T-helper 17 cell (primary cell): ENCODE results near the gene LDAF1. TPM values are rescaled to one million over a fixed set of nuclear protein-coding genes. Genes with fewer than 3 reads are reported as not detected.
"Not testable (repeated sequence)": the region's sequence is repeated elsewhere in the genome, so short reads cannot be mapped to it uniquely, and the experiment has no call there.

Experiments
- ATAC-seq: fragments of 150-1000 bp; cut with Tn5 transposase; 2 replicates; pipeline ENCODE4 v1.10.0; 2021; ENCODE audit warnings: mild to moderate bottlenecking, moderate library complexity
- DNase-seq, 3 donors: peaks; one replicate each; pipeline versions ENCODE4 v3.0.0 to v3.0.0-alpha.2; 2020 to 2021
- H3K9me3 ChIP-seq: one replicate; pipeline ENCODE4 v1.7.0; 2013; ENCODE audit warnings: low read length, mild to moderate bottlenecking; ENCODE audit not compliant: control insufficient read depth, poor library complexity, severe bottlenecking
- H3K27ac Mint-ChIP-seq: one replicate; pipeline ENCODE4 v1.8.0; 2022; ENCODE audit warnings: mild to moderate bottlenecking, moderate library complexity, mixed read lengths
- H3K27me3 Mint-ChIP-seq: one replicate; pipeline ENCODE4 v1.8.0; 2022; ENCODE audit warnings: mixed read lengths
- H3K36me3 Mint-ChIP-seq: one replicate; pipeline ENCODE4 v1.8.0; 2022; ENCODE audit warnings: low read depth, mixed read lengths
- H3K4me1 Mint-ChIP-seq: one replicate; pipeline ENCODE4 v1.8.0; 2022; ENCODE audit warnings: mild to moderate bottlenecking, mixed read lengths
- H3K4me3 Mint-ChIP-seq: one replicate; pipeline ENCODE4 v1.8.0; 2022; ENCODE audit warnings: mild to moderate bottlenecking, moderate library complexity, mixed read lengths
- total RNA-seq, 4 donors: library from RNA in 2 of 4; stranded (reverse) in 2 of 4; gene quantifications; one replicate each; pipeline ENCODE4 v1.2.3 and lab custom pipeline; 2022 to 2026

The LDAF1 gene
- total RNA-seq, 2 donors from 2014 or later: 9.5 to 15.8 TPM

DNA sequence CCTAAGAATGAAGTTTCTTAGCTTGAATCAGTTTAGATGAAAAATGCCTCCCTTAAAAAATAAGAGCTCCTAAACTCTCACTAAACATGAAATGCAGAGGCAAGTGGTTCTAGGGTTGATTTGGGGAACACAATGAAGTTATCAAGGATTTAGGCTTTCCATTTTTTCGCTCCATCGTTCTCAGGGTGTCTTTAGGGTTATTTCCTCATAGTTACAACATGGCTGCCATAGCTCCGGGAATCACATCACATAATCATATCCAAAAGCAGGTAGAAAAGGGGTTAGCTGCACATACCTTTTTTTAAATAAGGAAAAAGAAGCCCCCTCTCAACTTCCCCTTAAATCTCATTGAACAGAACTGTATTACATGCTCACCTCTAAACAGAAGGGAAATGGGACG is 31.5 kb downstream of the LDAF1 start:
- peaks cover 22% of the 10 kb centered on the region for H3K27me3 Mint-ChIP-seq
- H3K27ac Mint-ChIP-seq: no peak overlapping the region
- ATAC-seq (no peak), DNase-seq (no peak)
- H3K4me3 Mint-ChIP-seq: no peak overlapping the region
- H3K9me3 ChIP-seq: no peaks in the 10 kb centered on the region
- peaks cover 3% of the 10 kb centered on the region for H3K4me1 Mint-ChIP-seq
- H3K36me3 Mint-ChIP-seq: no peaks in the 10 kb centered on the region

DNA sequence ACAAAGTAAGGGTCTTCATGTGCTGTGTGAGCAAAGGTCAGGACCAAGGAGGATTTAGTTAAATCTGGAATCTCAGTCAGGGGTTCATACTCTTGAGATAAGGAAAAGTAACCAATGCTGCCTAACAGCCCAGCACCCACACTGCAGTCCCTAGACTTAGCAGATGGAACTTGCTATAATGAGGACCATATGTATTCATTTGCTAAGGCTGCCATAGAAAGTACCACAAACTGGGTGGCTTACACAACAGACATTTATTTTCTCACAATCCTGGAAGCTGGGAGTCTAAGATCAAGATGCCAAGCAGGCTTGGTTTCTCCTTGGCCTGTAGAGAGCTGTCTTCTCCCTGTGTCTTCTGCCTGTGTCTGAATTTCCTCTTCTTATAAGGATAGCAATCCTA is 32.1 kb downstream of the LDAF1 start:
- no peak overlapping the region for H3K4me3 Mint-ChIP-seq
- H3K27me3 Mint-ChIP-seq: peaks cover 28% of the 10 kb centered on the region
- DNase-seq: no peak
- H3K4me1 Mint-ChIP-seq: peaks cover 3% of the 10 kb centered on the region
- no peaks in the 10 kb centered on the region for H3K9me3 ChIP-seq
- no peak for ATAC-seq
- no peak overlapping the region for H3K27ac Mint-ChIP-seq
- H3K36me3 Mint-ChIP-seq: no peaks in the 10 kb centered on the region

DNA sequence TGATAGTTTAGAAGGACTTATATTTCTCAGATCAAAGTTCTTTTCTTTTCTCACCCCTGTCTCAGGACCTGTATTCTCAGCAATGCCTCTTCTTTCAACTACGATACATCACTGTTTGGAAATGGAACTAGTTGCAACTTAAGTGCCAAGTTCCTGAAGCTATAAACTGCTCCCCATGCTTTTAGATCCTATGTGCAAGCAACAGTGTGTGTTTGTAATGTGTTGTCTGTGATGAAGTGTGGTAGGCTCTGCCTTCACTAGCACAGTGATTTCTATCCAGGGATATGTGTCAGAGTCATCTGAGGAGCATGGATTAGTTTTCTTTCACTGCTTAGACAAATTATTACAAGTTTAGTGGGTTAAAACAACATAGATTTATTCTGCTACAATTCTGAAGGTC is 34.5 kb downstream of the LDAF1 start:
- H3K9me3 ChIP-seq: no peaks in the 10 kb centered on the region
- Mint-ChIP-seq H3K36me3 (no peaks in the 10 kb centered on the region), H3K27ac (no peak overlapping the region), H3K4me3 (no peak overlapping the region), H3K27me3 (peaks cover 36% of the 10 kb centered on the region), H3K4me1 (peaks cover 3% of the 10 kb centered on the region)
- ATAC-seq: no peak
- no peak for DNase-seq

DNA sequence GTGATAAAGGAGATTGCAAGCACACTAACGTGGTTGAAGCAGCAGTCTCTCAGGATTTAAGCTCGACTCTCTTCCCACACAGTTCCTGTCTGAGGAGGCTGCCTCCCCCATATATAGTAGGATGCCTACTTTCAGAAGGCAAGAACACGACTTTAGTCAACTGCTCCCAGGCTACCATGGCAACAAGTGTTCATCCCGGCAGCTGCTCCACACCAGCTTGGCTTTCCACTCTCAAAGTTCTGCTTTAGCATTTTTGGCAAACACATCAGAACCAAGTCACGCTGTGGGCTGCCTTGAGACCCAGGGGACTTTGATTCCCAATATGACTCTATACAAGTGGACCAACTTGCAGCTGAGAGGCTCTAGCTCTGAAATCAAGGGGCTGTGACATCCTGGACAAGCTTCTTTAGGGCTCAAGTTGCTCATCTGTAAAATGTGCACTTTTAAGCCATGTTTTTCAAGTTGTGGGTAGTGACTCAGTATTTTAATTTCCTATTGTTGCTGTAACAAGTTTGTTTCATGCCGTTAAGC is 36.4 kb downstream of the LDAF1 start:
- H3K4me3 Mint-ChIP-seq: no peak overlapping the region

DNA sequence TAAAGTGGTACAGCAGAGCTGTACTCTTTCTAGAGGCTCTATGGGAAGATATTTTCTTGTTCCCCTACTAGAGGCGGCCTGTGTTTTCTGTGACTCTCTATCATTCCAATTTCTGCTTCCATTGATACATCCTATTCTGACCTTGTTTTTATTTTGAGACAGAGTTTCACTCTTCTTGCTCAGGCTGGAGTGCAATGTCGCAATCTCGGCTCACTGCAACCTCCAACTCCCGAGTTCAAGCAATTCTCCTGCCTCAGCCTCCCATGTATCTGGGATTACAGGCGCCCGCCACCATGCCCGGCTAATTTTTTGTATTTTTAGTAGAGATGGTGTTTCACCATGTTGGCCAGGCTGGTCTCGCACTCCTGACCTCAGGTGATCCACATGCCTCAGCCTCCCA is 36.9 kb downstream of the LDAF1 start:
- not testable (repeated sequence) for H3K4me3 Mint-ChIP-seq, DNase-seq, H3K36me3 Mint-ChIP-seq, H3K4me1 Mint-ChIP-seq, ATAC-seq, H3K27ac Mint-ChIP-seq, H3K9me3 ChIP-seq
- peaks cover 47% of the 10 kb centered on the region for H3K27me3 Mint-ChIP-seq

More for the DNA sequence above, 36.4 kb downstream of the LDAF1 start:
- Mint-ChIP-seq H3K27me3 (peaks cover 44% of the 10 kb centered on the region), H3K36me3 (no peaks in the 10 kb centered on the region), H3K4me1 (no peaks in the 10 kb centered on the region), H3K27ac (no peak overlapping the region)
- DNase-seq (no peak), ATAC-seq (no peak)
- peaks cover 2% of the 10 kb centered on the region for H3K9me3 ChIP-seq

DNA sequence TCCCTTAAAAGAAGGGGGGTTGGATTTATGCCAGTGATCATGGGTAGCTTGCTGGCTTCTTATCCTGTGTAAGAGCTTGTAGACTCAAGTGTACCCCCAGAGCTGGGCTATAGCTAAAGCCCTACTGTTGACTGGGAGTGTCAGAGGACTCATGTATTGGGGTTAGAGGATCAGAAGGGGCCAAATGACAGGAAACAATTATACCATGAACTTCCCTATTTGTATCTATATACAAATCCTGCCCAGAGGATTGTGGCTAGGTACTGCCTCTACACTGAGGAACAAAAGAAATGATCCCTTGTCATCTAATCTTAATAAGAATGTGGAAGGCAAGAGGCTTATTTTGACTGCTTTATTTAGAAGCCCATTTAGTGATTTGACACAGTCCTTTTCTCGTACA is 38.6 kb downstream of the LDAF1 start:
- no peaks in the 10 kb centered on the region for H3K4me1 Mint-ChIP-seq
- H3K9me3 ChIP-seq: peaks cover 2% of the 10 kb centered on the region
- peaks cover 65% of the 10 kb centered on the region for H3K27me3 Mint-ChIP-seq
- H3K4me3 Mint-ChIP-seq: no peak overlapping the region
- no peak for ATAC-seq
- no peak overlapping the region for H3K27ac Mint-ChIP-seq
- no peaks in the 10 kb centered on the region for H3K36me3 Mint-ChIP-seq
- DNase-seq: no peak

DNA sequence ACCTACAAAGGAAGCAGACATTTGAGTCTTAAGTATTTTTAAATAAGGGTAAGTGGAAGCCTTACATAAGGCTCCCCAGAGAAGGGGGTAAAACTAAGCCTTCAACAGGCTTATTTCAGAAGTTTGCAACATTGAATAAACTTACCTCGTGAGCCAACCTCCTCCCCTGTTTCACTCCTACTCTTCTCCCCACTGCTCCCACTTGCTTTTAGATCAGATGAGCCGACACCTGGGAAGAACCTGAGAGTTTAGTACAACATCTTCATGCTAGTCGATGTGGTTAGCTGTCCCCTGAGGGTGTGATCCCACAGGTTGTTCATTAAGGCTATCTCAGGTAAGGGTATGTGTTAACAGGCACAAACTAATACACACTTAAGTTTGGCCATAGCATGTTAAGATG is 39.1 kb downstream of the LDAF1 start:
- H3K27ac Mint-ChIP-seq: no peak overlapping the region
- peaks cover 69% of the 10 kb centered on the region for H3K27me3 Mint-ChIP-seq
- peaks cover 2% of the 10 kb centered on the region for H3K9me3 ChIP-seq
- no peaks in the 10 kb centered on the region for H3K36me3 Mint-ChIP-seq
- ATAC-seq (no peak), DNase-seq (no peak)
- no peak overlapping the region for H3K4me3 Mint-ChIP-seq
- no peaks in the 10 kb centered on the region for H3K4me1 Mint-ChIP-seq

DNA sequence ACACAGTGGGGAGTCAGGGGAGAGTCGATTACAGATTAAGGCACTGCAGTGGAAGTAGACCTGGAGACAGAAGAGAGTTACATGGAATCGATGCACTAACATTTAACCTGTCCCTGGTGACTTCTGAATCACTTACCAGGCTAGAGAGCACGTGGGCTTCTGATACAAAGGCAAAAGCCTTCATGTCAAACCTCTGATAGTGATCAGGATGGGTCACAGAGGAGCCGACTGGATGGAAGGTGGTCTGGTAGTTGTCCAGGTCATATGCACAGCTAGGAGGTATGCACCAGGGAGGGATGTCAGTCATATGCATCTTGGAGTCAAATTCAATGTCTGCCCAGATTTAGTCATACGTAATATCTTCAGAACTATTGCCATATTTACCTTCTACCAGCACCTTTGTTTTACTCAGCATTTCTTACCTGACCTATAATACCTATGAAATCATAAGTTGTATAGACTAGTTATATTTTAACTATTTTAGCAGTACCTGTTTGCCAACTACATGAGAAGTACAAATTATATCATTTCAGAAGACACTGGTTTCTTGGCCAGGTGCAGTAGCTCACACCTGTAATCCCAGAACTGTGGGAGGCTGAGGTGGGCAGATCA is 41.2 kb downstream of the LDAF1 start:
- ATAC-seq (no peak), DNase-seq (no peak)
- Mint-ChIP-seq H3K4me1 (no peaks in the 10 kb centered on the region), H3K4me3 (no peak overlapping the region), H3K27me3 (peaks cover 50% of the 10 kb centered on the region), H3K27ac (no peak overlapping the region), H3K36me3 (no peaks in the 10 kb centered on the region)
- peaks cover 2% of the 10 kb centered on the region for H3K9me3 ChIP-seq

DNA sequence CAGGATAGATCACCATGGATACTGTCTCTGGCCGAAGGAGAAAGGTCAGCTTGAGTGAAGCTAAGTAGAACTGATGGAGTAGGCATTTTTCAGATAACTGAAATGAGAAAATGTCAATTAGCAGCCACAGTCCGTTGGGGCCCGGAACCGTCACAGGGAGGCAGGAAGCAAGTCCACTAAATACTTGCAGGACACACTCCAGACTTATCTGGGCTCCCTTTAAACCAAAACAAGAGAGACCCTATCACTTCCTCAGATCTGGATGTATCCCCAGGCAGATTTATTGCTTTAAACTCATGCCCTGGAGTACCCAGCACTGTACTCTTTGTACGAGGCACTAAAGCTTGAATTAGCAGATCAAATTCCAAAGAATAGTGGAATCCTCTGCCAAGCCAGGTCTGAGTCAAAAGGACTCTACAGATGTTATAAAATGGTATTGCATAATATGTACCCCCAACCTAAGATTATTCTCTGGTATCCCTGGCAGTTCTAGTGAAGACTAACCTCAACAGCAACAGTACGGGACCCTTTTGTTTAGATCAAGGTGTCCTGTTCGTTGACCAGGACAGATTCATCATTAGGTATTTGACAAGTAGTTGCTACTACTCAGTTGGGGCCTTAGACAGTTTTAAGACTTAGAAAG is 44.8 kb downstream of the LDAF1 start:
- Mint-ChIP-seq H3K4me1 (no peaks in the 10 kb centered on the region), H3K27me3 (peaks cover 48% of the 10 kb centered on the region), H3K4me3 (no peak overlapping the region), H3K27ac (no peak overlapping the region), H3K36me3 (no peaks in the 10 kb centered on the region)
- ATAC-seq (no peak), DNase-seq (no peak)
- H3K9me3 ChIP-seq: peaks cover 2% of the 10 kb centered on the region

DNA sequence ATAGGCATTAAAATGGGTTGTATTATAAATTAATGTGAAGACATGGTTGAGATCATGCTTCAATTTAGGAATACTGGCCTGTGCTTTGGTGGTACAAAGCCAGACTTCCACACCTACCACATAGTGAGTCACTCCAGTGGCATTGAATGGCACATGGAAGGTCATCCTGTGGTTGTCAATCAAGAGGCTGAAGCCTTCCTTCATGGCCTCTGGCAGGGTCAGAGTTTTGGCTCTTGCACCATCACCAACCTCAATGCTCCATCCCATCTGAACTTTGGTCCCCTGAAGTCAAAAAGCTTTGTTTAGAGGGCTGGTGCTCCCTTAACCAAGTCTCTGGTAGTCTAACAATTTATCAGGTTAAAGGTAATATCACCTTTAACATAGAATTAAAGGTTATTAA is 46.8 kb downstream of the LDAF1 start:
- H3K4me1 Mint-ChIP-seq: no peaks in the 10 kb centered on the region
- DNase-seq (no peak), ATAC-seq (no peak)
- no peak overlapping the region for H3K27ac Mint-ChIP-seq
- H3K9me3 ChIP-seq: no peaks in the 10 kb centered on the region
- no peak overlapping the region for H3K4me3 Mint-ChIP-seq
- peaks cover 3% of the 10 kb centered on the region for H3K36me3 Mint-ChIP-seq
- peaks cover 57% of the 10 kb centered on the region for H3K27me3 Mint-ChIP-seq

DNA sequence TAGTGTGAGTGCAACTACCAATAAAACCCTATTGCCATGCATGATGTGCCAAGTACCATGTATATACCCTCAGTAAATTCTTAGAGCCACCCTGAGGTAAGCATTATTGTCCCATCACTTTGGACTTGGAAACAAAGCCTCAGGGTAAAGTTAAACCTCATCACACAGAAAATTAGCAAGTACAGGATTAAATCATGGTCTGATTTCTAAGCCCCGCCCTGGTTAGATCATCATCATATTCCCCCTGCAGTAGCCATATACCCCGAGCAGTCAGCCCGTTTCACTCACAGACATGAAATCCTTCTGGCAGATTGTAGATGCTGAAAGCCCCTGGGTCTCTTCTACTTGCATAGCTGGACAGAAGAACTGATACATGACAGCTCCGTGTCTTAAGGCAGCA is 48.1 kb downstream of the LDAF1 start:
- Mint-ChIP-seq H3K27ac (no peak overlapping the region), H3K36me3 (peaks cover 3% of the 10 kb centered on the region), H3K4me3 (no peak overlapping the region), H3K27me3 (peaks cover 54% of the 10 kb centered on the region), H3K4me1 (no peaks in the 10 kb centered on the region)
- DNase-seq (no peak), ATAC-seq (no peak)
- H3K9me3 ChIP-seq: no peaks in the 10 kb centered on the region

DNA sequence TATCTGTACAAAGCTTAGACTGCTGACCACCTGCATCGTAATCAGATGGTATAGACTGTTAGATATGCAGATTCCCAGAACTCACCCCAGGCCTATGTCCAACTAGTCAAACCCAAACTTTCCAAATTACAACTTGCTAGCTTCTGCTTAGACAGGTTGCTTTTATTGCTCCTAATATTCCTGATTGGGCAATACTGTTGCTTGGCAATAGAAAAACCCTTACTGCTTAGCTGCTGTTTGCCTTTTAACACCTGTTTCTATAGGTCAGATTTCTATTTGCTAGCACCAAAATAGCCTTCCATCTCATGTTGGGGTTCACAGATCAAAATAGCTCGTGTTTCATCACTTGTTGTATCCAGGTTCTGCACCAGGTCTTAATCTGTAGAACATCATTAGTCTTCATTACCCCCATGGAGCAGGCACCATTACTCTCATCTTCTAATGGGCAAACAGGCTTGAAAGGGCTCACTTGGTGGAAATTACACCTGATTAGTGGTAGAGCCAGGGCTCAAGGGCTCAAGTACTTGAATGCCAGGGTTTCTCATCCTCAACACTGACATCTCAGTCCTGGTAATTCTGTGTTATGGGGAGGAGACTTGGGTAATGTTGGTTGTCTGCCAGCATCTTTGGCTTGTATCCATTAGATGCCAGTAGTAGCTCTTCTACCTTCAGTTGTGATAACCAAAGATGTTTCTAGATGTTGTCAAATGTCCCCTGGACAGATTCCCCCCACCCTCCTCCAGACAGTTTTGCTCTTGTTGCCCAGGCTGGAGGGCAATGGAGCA is 50.2 kb downstream of the LDAF1 start:
- H3K4me3 Mint-ChIP-seq: no peak overlapping the region
- peaks cover 57% of the 10 kb centered on the region for H3K27me3 Mint-ChIP-seq
- DNase-seq: no peak
- ATAC-seq: no peak
- no peak overlapping the region for H3K27ac Mint-ChIP-seq
- H3K36me3 Mint-ChIP-seq: peaks cover 3% of the 10 kb centered on the region
- no peaks in the 10 kb centered on the region for H3K4me1 Mint-ChIP-seq
- H3K9me3 ChIP-seq: no peaks in the 10 kb centered on the region

DNA sequence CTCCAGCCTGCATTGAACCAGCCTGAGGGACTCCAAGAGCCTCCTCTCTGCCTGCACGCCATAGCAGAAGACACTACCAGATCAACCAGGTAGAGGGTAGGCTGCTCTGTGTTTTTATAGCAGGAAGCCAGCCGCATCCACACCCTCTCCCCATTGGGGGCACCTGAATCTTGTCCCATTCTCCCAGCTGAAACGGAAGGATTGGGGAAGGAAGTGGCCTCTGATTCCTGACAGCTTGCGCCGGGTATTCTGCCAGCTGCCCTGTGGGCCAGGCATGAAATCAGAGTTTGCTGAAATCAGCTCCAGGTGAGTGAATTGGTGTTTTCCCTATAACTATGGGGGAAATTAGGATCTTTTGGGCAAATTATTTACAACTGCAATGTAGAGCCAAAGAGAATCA is 53.0 kb downstream of the LDAF1 start, which contains the start of gene ZP2:
ZP2 (minus strand) TSS at position 89 of the 400 bp plus-strand sequence; CDS start at position 62, 27 bp downstream.
- Mint-ChIP-seq H3K36me3 (peaks cover 3% of the 10 kb centered on the region), H3K4me3 (no peak within 1 kb of the TSS), H3K27ac (no peak within 1 kb of the TSS), H3K4me1 (no peaks in the 10 kb centered on the region), H3K27me3 (peaks cover 60% of the 10 kb centered on the region)
- H3K9me3 ChIP-seq: no peaks in the 10 kb centered on the region
- ATAC-seq: no peak
- no peak for DNase-seq
